Astrocyte of the cerebellum (primary cell): ENCODE measurements around the gene SLFN5.
A peak's percentile ranks its signal among the peaks of the same experiment; 100 is the strongest.
"Not testable (repeated sequence)": the region's sequence is repeated elsewhere in the genome, so short reads cannot be mapped to it uniquely, and the experiment has no call there.

Experiments used
- DNase-seq: peaks from one replicate; pipeline ENCODE4 v3.0.0-alpha.2; 2011; ENCODE audit warnings: low read depth
- H3K4me3 ChIP-seq: 2 replicates; pipeline ENCODE4 v1.5.1; 2011; ENCODE audit warnings: mild to moderate bottlenecking, low read depth, low read length, moderate library complexity
- in situ Hi-C: cut with HindIII; loops from 2 replicates; pipeline ENCODE4 v1.10.0; 2017; ENCODE audit warnings: low sequenced_read_pairs
- TF ChIP-seq, protein P1 (sequence below): IDR thresholded peaks from 2 replicates; pipeline ENCODE4 v1.5.1; 2012; ENCODE audit warnings: low read length, low read depth, moderate library complexity, mild to moderate bottlenecking; ENCODE audit errors: missing control alignments

Gene SLFN5

GRCh38 chr17:35297666-35298065 is 54.8 kb downstream of the SLFN5 start:
- DNase-seq, result no peak
- in situ Hi-C loops, result no loop called here
- TF ChIP-seq, protein P1, sequence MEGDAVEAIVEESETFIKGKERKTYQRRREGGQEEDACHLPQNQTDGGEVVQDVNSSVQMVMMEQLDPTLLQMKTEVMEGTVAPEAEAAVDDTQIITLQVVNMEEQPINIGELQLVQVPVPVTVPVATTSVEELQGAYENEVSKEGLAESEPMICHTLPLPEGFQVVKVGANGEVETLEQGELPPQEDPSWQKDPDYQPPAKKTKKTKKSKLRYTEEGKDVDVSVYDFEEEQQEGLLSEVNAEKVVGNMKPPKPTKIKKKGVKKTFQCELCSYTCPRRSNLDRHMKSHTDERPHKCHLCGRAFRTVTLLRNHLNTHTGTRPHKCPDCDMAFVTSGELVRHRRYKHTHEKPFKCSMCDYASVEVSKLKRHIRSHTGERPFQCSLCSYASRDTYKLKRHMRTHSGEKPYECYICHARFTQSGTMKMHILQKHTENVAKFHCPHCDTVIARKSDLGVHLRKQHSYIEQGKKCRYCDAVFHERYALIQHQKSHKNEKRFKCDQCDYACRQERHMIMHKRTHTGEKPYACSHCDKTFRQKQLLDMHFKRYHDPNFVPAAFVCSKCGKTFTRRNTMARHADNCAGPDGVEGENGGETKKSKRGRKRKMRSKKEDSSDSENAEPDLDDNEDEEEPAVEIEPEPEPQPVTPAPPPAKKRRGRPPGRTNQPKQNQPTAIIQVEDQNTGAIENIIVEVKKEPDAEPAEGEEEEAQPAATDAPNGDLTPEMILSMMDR, result no peak
- no peak overlapping the region for H3K4me3 ChIP-seq

DNA sequence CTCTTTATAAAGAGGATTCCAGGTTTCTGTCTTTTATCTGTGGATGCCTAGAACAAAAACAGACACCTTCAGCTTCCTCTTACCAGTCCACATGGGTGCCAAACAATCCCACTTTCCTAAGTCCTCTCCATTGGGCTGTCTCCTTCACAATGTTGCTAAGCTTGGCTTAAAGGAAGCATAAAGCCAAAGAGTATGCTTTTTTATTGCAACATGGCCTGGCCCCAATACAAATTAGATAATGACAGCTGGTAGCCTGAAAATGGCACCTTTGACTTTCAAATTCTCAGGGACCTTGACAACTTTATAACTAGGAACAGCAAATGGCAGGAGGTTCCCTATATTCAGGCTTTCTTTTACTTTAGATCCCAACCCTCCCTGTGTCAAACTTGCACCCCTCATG is 55.8 kb downstream of the SLFN5 start:
- no peak for DNase-seq
- TF ChIP-seq, protein P1, result no peak
- in situ Hi-C loops, result no loop called here
- no peak overlapping the region for H3K4me3 ChIP-seq

- no peak overlapping the region for H3K4me3 ChIP-seq
- in situ Hi-C loops, result no loop called here
- TF ChIP-seq, protein P1, result no peak
- no peak for DNase-seq
Measured at GRCh38 chr17:35299135-35299534, 56.3 kb downstream of the SLFN5 start.

- H3K4me3 ChIP-seq, in situ Hi-C loops, DNase-seq: not testable (repeated sequence)
Measured at GRCh38 chr17:35309345-35309744, 66.5 kb downstream of the SLFN5 start.

- DNase-seq, result no peak
- no peak overlapping the region for H3K4me3 ChIP-seq
- in situ Hi-C loops, result loop anchor here (10.0 kb wide), 1 partner anchor 222 kb away; the partner anchor contains the start of gene SLFN12L
- TF ChIP-seq, protein P1, result no peak
Measured at GRCh38 chr17:35312346-35312745, 69.5 kb downstream of the SLFN5 start.

DNA sequence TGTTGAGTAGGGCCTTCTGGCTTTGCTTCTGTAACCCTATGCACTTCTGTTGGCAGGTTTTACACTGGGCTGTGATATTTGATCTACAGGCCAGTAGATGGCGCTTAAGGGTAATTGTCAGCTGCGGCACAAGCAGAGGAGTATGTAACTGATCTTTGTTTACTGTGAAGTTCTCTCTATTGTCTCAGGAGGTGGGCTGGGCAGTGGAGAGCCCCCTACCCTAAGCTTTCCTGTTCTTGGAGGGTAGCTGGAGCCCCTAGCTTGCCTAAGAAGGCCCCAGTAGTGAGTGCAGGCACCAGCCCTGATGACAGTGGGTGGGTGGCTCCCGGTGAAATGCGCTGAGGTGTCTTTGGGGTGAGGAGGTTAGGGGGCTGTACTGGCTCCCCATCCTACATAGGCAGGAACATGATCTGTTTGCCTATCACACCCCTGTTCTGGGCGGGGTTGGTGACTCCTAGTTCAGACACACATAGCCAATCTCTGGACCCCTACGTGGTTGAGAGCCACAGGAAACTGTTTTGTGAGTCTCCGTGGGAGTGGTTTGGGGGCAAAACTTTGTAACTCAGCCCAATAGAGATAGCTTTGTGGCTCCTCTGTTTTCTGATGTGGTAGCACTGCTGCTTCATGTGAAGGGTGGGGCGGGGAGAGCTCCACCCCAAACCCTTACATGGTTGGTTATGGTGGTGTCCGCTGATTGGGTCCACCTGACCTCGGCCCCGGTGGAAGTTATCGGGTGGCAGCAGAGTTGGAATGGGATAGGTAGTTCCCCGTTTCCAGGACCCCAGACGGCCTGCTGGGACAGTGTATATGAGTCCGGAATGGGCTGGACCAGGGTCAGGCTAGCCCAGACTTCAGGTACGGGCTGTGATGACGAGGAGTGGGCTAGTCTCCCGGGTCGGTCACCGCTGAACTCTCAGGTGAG is 70.2 kb downstream of the SLFN5 start:
- H3K4me3 ChIP-seq, result no peak overlapping the region
- in situ Hi-C loops, result loop anchor here (10.0 kb wide), 1 partner anchor 222 kb away; the partner anchor contains the start of gene SLFN12L
- DNase-seq, result peak; percentile 70
- TF ChIP-seq, protein P1, result peak; percentile 68

- no peak for DNase-seq
- H3K4me3 ChIP-seq, result no peak overlapping the region
- in situ Hi-C loops, result loop anchor here (10.0 kb wide), 1 partner anchor 221 kb away; the partner anchor contains the start of gene SLFN12L
- TF ChIP-seq, protein P1, result no peak
Measured at GRCh38 chr17:35313875-35314409, 71.1 kb downstream of the SLFN5 start.
